HEK293 (cell line): Measurements from ENCODE around the gene HNRNPH1.

Experiments used
- CTCF ChIA-PET: fragments of 350-600 bp; formaldehyde crosslinking; extraction: SDS; loops from one replicate; lab custom pipeline; 2021; ENCODE audit warnings: antibody characterized with exemption; lab: Yijun Ruan, JAX
- POLR2A ChIA-PET: fragments of 300-600 bp; formaldehyde crosslinking; extraction: SDS; loops from one replicate; lab custom pipeline; 2020; ENCODE audit warnings: antibody characterized with exemption, inconsistent platforms; lab: Yijun Ruan, JAX
- H3K27ac ChIP-seq: fragments of 200-500 bp; sonication (Bioruptor generic); 2 replicates; pipeline ENCODE4 v1.5.1; 2014; ENCODE audit warnings: low read depth, low read length, control low read depth, inconsistent platforms; ENCODE audit errors: extremely low read depth
- H3K36me3 ChIP-seq, 2 experiments: fragments of 200-500 bp in 1 of 2; sonication (Bioruptor generic) in 1 of 2; 1 replicate in 1 of 2; 2 replicates in 1 of 2; pipeline ENCODE4 v1.5.1; 2014 to 2017; ENCODE audit warnings: inconsistent platforms in 2 of 2, low read length in 2 of 2; ENCODE audit not compliant: control insufficient read depth in 2 of 2, insufficient read depth in 1 of 2
- H3K4me1 ChIP-seq: fragments of 200-500 bp; sonication (Bioruptor generic); 2 replicates; pipeline ENCODE4 v1.5.1; 2014; ENCODE audit warnings: mild to moderate bottlenecking, low read length, inconsistent platforms; ENCODE audit not compliant: control insufficient read depth, insufficient read depth
- H3K4me3 ChIP-seq: 2 replicates; pipeline ENCODE4 v1.5.1; 2011; ENCODE audit warnings: low read depth, mild to moderate bottlenecking, control low read depth, low read length, moderate library complexity
- H3K9me3 ChIP-seq: fragments of 200-500 bp; sonication (Bioruptor generic); 2 replicates; pipeline ENCODE4 v1.5.1; 2014; ENCODE audit warnings: low read depth, low read length, inconsistent platforms; ENCODE audit not compliant: control insufficient read depth, insufficient read depth
- OVOL3 ChIP-seq: fragments of 450-650 bp; formaldehyde crosslinking; IDR thresholded peaks from 2 replicates; pipeline ENCODE4 v1.5.1; 2016; ENCODE audit warnings: missing biosample characterization, missing genetic modification characterization
- SCRT2 ChIP-seq: fragments of 450-650 bp; formaldehyde crosslinking; IDR thresholded peaks from 2 replicates; pipeline ENCODE4 v1.5.1; 2016; ENCODE audit warnings: missing biosample characterization, missing genetic modification characterization
- YY1 ChIP-seq: fragments of 450-650 bp; formaldehyde crosslinking; IDR thresholded peaks from 2 replicates; pipeline ENCODE4 v1.5.1; 2018; ENCODE audit warnings: missing biosample characterization, missing genetic modification characterization
- ZFHX2 ChIP-seq: fragments of 450-650 bp; formaldehyde crosslinking; conservative IDR thresholded peaks from 2 replicates; pipeline ENCODE4 v1.5.1; 2016; ENCODE audit warnings: missing biosample characterization, missing genetic modification characterization
- ZNF184 ChIP-seq: fragments of 450-650 bp; IDR thresholded peaks from 2 replicates; pipeline ENCODE4 v1.5.1; 2018; ENCODE audit warnings: missing biosample characterization, mild to moderate bottlenecking, missing genetic modification characterization
- ZNF223 ChIP-seq: fragments of 450-650 bp; formaldehyde crosslinking; IDR thresholded peaks from 2 replicates; pipeline ENCODE4 v1.5.1; 2016; ENCODE audit warnings: missing biosample characterization, missing genetic modification characterization
- ZNF311 ChIP-seq: fragments of 450-650 bp; formaldehyde crosslinking; IDR thresholded peaks from 2 replicates; pipeline ENCODE4 v1.5.1; 2017; ENCODE audit warnings: missing biosample characterization, missing genetic modification characterization, borderline replicate concordance
- ZNF335 ChIP-seq: fragments of 450-650 bp; formaldehyde crosslinking; conservative IDR thresholded peaks from 2 replicates; pipeline ENCODE4 v1.5.1; 2016; ENCODE audit warnings: missing biosample characterization, missing genetic modification characterization
- ZNF366 ChIP-seq: fragments of 450-650 bp; formaldehyde crosslinking; conservative IDR thresholded peaks from 2 replicates; pipeline ENCODE4 v1.5.1; 2016; ENCODE audit warnings: missing biosample characterization, missing genetic modification characterization
- ZNF37A ChIP-seq: fragments of 450-650 bp; IDR thresholded peaks from 2 replicates; pipeline ENCODE4 v1.5.1; 2018; ENCODE audit warnings: missing biosample characterization, missing genetic modification characterization
- ZNF394 ChIP-seq: fragments of 450-650 bp; formaldehyde crosslinking; IDR thresholded peaks from 2 replicates; pipeline ENCODE4 v1.5.1; 2016; ENCODE audit warnings: missing biosample characterization, missing genetic modification characterization, mild to moderate bottlenecking, moderate library complexity, borderline replicate concordance
- ZNF600 ChIP-seq: fragments of 450-650 bp; formaldehyde crosslinking; IDR thresholded peaks from 2 replicates; pipeline ENCODE4 v1.5.1; 2016; ENCODE audit warnings: missing biosample characterization, missing genetic modification characterization
- ZNF610 ChIP-seq: fragments of 450-650 bp; formaldehyde crosslinking; IDR thresholded peaks from 2 replicates; pipeline ENCODE4 v1.5.1; 2016; ENCODE audit warnings: missing biosample characterization, missing genetic modification characterization, borderline replicate concordance
- ZNF837 ChIP-seq: fragments of 450-650 bp; formaldehyde crosslinking; IDR thresholded peaks from 2 replicates; pipeline ENCODE4 v1.5.1; 2016; ENCODE audit warnings: missing biosample characterization, missing genetic modification characterization
- TF ChIP-seq, protein P1 (sequence below): fragments of 450-650 bp; formaldehyde crosslinking; IDR thresholded peaks from 2 replicates; pipeline ENCODE4 v1.5.1; 2016; ENCODE audit warnings: missing biosample characterization, missing genetic modification characterization
- TF ChIP-seq, protein P2 (sequence below): fragments of 450-650 bp; formaldehyde crosslinking; IDR thresholded peaks from 2 replicates; pipeline ENCODE4 v1.5.1; 2016; ENCODE audit warnings: missing biosample characterization, missing genetic modification characterization, borderline replicate concordance
- TF ChIP-seq, protein P3 (sequence below): fragments of 450-650 bp; formaldehyde crosslinking; IDR thresholded peaks from 2 replicates; pipeline ENCODE4 v1.5.1; 2017; ENCODE audit warnings: missing biosample characterization, mild to moderate bottlenecking, missing genetic modification characterization, moderate library complexity

HNRNPH1 gene

DNA sequence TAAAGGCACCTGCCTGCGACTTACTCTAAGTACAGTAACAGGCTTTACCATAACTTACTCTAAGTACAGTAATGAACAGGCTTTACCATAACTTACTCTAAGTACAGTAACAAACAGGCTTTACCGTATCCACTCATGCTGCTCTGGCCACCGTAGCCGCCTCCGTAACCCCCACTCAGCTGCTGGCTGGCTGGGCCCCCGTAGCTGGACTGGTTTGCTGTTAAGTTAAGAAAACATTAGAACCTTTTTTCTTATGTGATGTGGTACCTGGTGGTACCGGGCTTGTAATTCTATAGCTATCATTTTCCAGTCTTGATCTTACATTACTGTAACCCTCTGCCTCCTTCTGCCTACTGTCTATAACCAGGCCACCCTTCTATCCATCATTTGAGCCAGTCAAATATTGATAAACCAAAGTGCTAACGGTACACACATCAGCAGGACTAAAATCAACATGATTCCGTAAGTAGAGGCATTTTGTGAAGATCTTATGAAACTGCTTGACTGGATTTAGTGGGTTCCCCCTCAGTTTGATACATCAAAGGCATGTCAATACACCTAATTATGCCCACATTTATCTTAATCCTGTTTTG lies 7.4 kb downstream of the HNRNPH1 start:
- H3K27ac ChIP-seq: no peak overlapping the region
- no peaks in the 10 kb centered on the region for H3K4me1 ChIP-seq
- ChIA-PET CTCF (interaction anchor here (0.6 kb wide), 1 partner anchor 96 kb away, joined by 3 read pairs; no protein-coding TSS in a partner anchor), POLR2A (interaction anchor here (0.6 to 6.2 kb wide), 3 partner anchors 7 to 15 kb away, joined by 4 to 94 read pairs (median 4); partner anchors contain the start of gene HNRNPH1)
- peaks cover 85 to 97% of the 10 kb centered on the region in 2 experiments for H3K36me3 ChIP-seq
- no peak for TF ChIP-seq ZNF837 (tag by site-specific recombination)
- TF ChIP-seq, protein P1, sequence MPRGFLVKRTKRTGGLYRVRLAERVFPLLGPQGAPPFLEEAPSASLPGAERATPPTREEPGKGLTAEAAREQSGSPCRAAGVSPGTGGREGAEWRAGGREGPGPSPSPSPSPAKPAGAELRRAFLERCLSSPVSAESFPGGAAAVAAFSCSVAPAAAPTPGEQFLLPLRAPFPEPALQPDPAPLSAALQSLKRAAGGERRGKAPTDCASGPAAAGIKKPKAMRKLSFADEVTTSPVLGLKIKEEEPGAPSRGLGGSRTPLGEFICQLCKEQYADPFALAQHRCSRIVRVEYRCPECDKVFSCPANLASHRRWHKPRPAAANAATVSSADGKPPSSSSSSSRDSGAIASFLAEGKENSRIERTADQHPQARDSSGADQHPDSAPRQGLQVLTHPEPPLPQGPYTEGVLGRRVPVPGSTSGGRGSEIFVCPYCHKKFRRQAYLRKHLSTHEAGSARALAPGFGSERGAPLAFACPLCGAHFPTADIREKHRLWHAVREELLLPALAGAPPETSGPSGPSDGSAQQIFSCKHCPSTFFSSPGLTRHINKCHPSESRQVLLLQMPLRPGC (tag by site-specific recombination): no peak
- no peak for TF ChIP-seq YY1
- no peak for TF ChIP-seq ZNF37A (tag by site-specific recombination)
- TF ChIP-seq ZFHX2 (tag by site-specific recombination): peak; percentile 22; the same call in 1 of the 2 replicates
- TF ChIP-seq, protein P2, sequence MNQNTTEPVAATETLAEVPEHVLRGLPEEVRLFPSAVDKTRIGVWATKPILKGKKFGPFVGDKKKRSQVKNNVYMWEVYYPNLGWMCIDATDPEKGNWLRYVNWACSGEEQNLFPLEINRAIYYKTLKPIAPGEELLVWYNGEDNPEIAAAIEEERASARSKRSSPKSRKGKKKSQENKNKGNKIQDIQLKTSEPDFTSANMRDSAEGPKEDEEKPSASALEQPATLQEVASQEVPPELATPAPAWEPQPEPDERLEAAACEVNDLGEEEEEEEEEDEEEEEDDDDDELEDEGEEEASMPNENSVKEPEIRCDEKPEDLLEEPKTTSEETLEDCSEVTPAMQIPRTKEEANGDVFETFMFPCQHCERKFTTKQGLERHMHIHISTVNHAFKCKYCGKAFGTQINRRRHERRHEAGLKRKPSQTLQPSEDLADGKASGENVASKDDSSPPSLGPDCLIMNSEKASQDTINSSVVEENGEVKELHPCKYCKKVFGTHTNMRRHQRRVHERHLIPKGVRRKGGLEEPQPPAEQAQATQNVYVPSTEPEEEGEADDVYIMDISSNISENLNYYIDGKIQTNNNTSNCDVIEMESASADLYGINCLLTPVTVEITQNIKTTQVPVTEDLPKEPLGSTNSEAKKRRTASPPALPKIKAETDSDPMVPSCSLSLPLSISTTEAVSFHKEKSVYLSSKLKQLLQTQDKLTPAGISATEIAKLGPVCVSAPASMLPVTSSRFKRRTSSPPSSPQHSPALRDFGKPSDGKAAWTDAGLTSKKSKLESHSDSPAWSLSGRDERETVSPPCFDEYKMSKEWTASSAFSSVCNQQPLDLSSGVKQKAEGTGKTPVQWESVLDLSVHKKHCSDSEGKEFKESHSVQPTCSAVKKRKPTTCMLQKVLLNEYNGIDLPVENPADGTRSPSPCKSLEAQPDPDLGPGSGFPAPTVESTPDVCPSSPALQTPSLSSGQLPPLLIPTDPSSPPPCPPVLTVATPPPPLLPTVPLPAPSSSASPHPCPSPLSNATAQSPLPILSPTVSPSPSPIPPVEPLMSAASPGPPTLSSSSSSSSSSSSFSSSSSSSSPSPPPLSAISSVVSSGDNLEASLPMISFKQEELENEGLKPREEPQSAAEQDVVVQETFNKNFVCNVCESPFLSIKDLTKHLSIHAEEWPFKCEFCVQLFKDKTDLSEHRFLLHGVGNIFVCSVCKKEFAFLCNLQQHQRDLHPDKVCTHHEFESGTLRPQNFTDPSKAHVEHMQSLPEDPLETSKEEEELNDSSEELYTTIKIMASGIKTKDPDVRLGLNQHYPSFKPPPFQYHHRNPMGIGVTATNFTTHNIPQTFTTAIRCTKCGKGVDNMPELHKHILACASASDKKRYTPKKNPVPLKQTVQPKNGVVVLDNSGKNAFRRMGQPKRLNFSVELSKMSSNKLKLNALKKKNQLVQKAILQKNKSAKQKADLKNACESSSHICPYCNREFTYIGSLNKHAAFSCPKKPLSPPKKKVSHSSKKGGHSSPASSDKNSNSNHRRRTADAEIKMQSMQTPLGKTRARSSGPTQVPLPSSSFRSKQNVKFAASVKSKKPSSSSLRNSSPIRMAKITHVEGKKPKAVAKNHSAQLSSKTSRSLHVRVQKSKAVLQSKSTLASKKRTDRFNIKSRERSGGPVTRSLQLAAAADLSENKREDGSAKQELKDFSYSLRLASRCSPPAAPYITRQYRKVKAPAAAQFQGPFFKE: no peak
- TF ChIP-seq OVOL3: no peak
- no peak for TF ChIP-seq ZNF366 (tag by site-specific recombination)
- TF ChIP-seq ZNF184 (tag by site-specific recombination): no peak
- peak; percentile 35; the same call in 1 of the 2 replicates for TF ChIP-seq ZNF600 (tag by site-specific recombination)
- no peak for TF ChIP-seq ZNF223 (tag by site-specific recombination)
- no peak for TF ChIP-seq ZNF335
- no peak for TF ChIP-seq ZNF610
- no peaks in the 10 kb centered on the region for H3K9me3 ChIP-seq
- no peak overlapping the region for H3K4me3 ChIP-seq

DNA sequence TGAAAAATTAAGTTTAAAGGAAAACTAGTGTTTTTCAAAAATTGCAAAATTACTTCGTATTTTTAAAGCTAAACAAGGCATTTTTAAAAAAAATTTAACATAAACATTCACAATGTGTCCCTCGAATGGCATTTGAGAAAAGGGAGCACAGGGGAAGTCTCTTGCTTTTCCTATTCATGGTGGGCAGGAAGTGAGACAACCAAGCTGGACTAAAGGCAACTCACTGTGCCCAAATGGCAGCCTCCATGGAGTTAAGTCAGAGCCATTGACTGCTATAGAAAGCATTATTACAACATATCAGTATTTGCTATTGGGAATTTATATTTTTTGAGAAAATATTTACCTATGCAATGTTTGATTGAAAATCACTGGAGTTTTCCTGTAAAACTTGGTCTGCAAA lies 8.3 kb downstream of the HNRNPH1 start:
- TF ChIP-seq ZNF335 (no peak), SCRT2 (no peak), ZNF311 (tag by site-specific recombination) (no peak), ZNF394 (no peak)
- TF ChIP-seq, protein P3, sequence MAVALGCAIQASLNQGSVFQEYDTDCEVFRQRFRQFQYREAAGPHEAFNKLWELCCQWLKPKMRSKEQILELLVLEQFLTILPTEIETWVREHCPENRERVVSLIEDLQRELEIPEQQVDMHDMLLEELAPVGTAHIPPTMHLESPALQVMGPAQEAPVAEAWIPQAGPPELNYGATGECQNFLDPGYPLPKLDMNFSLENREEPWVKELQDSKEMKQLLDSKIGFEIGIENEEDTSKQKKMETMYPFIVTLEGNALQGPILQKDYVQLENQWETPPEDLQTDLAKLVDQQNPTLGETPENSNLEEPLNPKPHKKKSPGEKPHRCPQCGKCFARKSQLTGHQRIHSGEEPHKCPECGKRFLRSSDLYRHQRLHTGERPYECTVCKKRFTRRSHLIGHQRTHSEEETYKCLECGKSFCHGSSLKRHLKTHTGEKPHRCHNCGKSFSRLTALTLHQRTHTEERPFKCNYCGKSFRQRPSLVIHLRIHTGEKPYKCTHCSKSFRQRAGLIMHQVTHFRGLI (tag by site-specific recombination): no peak
- H3K9me3 ChIP-seq: no peaks in the 10 kb centered on the region
- H3K4me1 ChIP-seq: no peaks in the 10 kb centered on the region
- ChIA-PET CTCF (interaction anchor here (1.3 kb wide), 1 partner anchor 8 kb away, joined by 3 read pairs; the partner anchor contains the start of gene HNRNPH1), POLR2A (interaction anchor here (6.2 kb wide), 1 partner anchor 8 kb away, joined by 94 read pairs; the partner anchor contains the start of gene HNRNPH1)
- no peak overlapping the region for H3K4me3 ChIP-seq
- H3K36me3 ChIP-seq: peaks cover 78 to 97% of the 10 kb centered on the region in 2 experiments
- no peak overlapping the region for H3K27ac ChIP-seq
